Measurements from ENCODE around the gene BHLHE23. TPM values are rescaled to one million over a fixed set of nuclear protein-coding genes. Genes with fewer than 3 reads are reported as not detected.

The BHLHE23 gene
- total RNA-seq, 1 experiment from 2014 or later: not detected

- POLR2A ChIA-PET: no interaction called here
- TF ChIP-seq, protein P1, sequence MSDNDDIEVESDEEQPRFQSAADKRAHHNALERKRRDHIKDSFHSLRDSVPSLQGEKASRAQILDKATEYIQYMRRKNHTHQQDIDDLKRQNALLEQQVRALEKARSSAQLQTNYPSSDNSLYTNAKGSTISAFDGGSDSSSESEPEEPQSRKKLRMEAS (IDR thresholded peaks at IDR 0.05): no peak
- no peak for TF ChIP-seq SRF (IDR thresholded peaks at IDR 0.05; ENCODE audit: low read depth)
- no TSS peak for BruUV-seq (replicated peaks)
- no peaks in the 10 kb centered on the region for H3K36me3 ChIP-seq (ENCODE audit: control insufficient read depth in 1 of 2, insufficient read depth in 2 of 2, low read length in 2 of 2)
- H3K79me2 ChIP-seq (ENCODE audit: insufficient read depth, low read length): no peaks in the 10 kb centered on the region
- H3K9me3 ChIP-seq (ENCODE audit: control insufficient read depth in 1 of 2, insufficient read depth in 1 of 2, low read depth in 1 of 2, low read length in 2 of 2): no peaks in the 10 kb centered on the region
- no peaks in the 10 kb centered on the region for H3K9me2 ChIP-seq (ENCODE audit: insufficient read depth)
- CTCF ChIA-PET: no interaction called here
- RAD21 ChIA-PET (ENCODE audit: low non-redundant PET in 1 of 2, low total read pairs in 2 of 2, uncharacterized antibody in 2 of 2, unreplicated experiment in 2 of 2): no interaction called here
- no peak overlapping the region for H3K9ac ChIP-seq (ENCODE audit: low read length)
- H3K27me3 ChIP-seq (ENCODE audit: insufficient read depth, low read length): peaks cover 12% of the 10 kb centered on the region; the same call in 1 of the 2 replicates
- no peak for DNase-seq (ENCODE audit: low read depth, low spot score)
- ATAC-seq: no peak; the same call in 1 of the 2 replicates
- no peaks in the 10 kb centered on the region for H3K4me1 ChIP-seq (ENCODE audit: control insufficient read depth in 1 of 2, insufficient read depth in 2 of 2, low read length in 2 of 2)
- H3K4me2 ChIP-seq (ENCODE audit: low read length): no peak overlapping the region
- no peak overlapping the region for H3K4me3 ChIP-seq (replicated peaks in 1 of 2; ENCODE audit: low read depth in 1 of 2, low read length in 2 of 2)
- intact Hi-C loops (cut with micrococcal nuclease): no loop called here
- no peak overlapping the region for H3K27ac ChIP-seq (ENCODE audit: low read depth, low read length)
- H2AFZ ChIP-seq (ENCODE audit: low read depth, low read length, poor library complexity, severe bottlenecking): no peak overlapping the region
- H4K20me1 ChIP-seq (ENCODE audit: insufficient read depth): no peaks in the 10 kb centered on the region
Measured at GRCh38 chr20:63023071-63023935, 16.5 kb upstream of the BHLHE23 start.

DNA sequence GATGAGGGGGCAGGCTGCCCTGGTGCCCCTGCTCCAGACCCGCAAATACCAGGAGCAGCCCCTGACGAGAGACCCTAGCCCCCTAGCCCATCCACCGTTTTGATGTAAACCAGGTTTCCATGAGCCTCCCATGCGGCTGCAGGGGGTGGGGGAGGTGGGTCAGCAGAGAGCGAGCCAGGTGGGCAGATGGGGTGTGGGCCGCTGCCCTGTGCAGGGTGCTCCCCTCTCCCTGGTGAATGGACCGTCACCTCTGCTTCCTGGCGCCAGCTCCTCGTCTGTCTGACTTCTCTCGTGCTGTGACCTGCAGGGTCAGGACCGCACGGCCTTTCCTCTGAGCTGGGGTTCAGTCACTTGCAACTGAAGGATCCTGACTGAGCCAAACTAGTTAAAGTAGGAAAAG lies 15.7 kb upstream of the BHLHE23 start:
- Histone ChIP-seq H3K9me3 (ENCODE audit: control insufficient read depth in 1 of 2, insufficient read depth in 1 of 2, low read depth in 1 of 2, low read length in 2 of 2) (no peaks in the 10 kb centered on the region), H2AFZ (ENCODE audit: low read depth, low read length, poor library complexity, severe bottlenecking) (no peak overlapping the region), H3K9ac (ENCODE audit: low read length) (no peak overlapping the region), H3K4me1 (ENCODE audit: control insufficient read depth in 1 of 2, insufficient read depth in 2 of 2, low read length in 2 of 2) (no peaks in the 10 kb centered on the region), H3K4me3 (replicated peaks in 1 of 2; ENCODE audit: low read depth in 1 of 2, low read length in 2 of 2) (no peak overlapping the region), H3K27ac (ENCODE audit: low read depth, low read length) (no peak overlapping the region), H3K4me2 (ENCODE audit: low read length) (no peak overlapping the region), H3K9me2 (ENCODE audit: insufficient read depth) (no peaks in the 10 kb centered on the region), H4K20me1 (ENCODE audit: insufficient read depth) (no peaks in the 10 kb centered on the region), H3K36me3 (ENCODE audit: control insufficient read depth in 1 of 2, insufficient read depth in 2 of 2, low read length in 2 of 2) (no peaks in the 10 kb centered on the region), H3K27me3 (ENCODE audit: insufficient read depth, low read length) (peaks cover 12% of the 10 kb centered on the region; the same call in 1 of the 2 replicates), H3K79me2 (ENCODE audit: insufficient read depth, low read length) (no peaks in the 10 kb centered on the region)
- ATAC-seq (no peak), DNase-seq (ENCODE audit: low read depth, low spot score) (no peak)
- BruUV-seq (replicated peaks): no TSS peak
- ChIA-PET RAD21 (ENCODE audit: low non-redundant PET in 1 of 2, low total read pairs in 2 of 2, uncharacterized antibody in 2 of 2, unreplicated experiment in 2 of 2) (no interaction called here), CTCF (no interaction called here), POLR2A (no interaction called here)
- intact Hi-C loops (cut with micrococcal nuclease): no loop called here
- TF ChIP-seq, protein P2, sequence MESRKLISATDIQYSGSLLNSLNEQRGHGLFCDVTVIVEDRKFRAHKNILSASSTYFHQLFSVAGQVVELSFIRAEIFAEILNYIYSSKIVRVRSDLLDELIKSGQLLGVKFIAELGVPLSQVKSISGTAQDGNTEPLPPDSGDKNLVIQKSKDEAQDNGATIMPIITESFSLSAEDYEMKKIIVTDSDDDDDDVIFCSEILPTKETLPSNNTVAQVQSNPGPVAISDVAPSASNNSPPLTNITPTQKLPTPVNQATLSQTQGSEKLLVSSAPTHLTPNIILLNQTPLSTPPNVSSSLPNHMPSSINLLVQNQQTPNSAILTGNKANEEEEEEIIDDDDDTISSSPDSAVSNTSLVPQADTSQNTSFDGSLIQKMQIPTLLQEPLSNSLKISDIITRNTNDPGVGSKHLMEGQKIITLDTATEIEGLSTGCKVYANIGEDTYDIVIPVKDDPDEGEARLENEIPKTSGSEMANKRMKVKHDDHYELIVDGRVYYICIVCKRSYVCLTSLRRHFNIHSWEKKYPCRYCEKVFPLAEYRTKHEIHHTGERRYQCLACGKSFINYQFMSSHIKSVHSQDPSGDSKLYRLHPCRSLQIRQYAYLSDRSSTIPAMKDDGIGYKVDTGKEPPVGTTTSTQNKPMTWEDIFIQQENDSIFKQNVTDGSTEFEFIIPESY (IDR thresholded peaks at IDR 0.05; ENCODE audit: extremely low read depth, insufficient replicate concordance, low read length): no peak
- no peak for TF ChIP-seq JUND (IDR thresholded peaks at IDR 0.05)
- no peak for TF ChIP-seq POLR2AphosphoS5 (IDR thresholded peaks at IDR 0.05; ENCODE audit: low read depth, low read length)
- TF ChIP-seq, protein P1 (IDR thresholded peaks at IDR 0.05): no peak
- no peak for TF ChIP-seq TCF7L2 (IDR thresholded peaks at IDR 0.05; ENCODE audit: borderline replicate concordance, extremely low read depth, insufficient read depth, insufficient read length)
- no peak for TF ChIP-seq REST (IDR thresholded peaks at IDR 0.05; ENCODE audit: low read depth)
- no peak for TF ChIP-seq EZH2phosphoT487 (IDR thresholded peaks at IDR 0.05; ENCODE audit: borderline replicate concordance)
- TF ChIP-seq FOSL1 (IDR thresholded peaks at IDR 0.05; ENCODE audit: low read depth): no peak
- no peak for TF ChIP-seq ZFX (IDR thresholded peaks at IDR 0.05)
- no peak for TF ChIP-seq EZH2 (IDR thresholded peaks at IDR 0.05)
- no peak for TF ChIP-seq SIN3A (IDR thresholded peaks at IDR 0.05; ENCODE audit: low read depth)
- no peak for TF ChIP-seq CBX3 (IDR thresholded peaks at IDR 0.05; ENCODE audit: low read depth)
- no peak for TF ChIP-seq ELF1 (IDR thresholded peaks at IDR 0.05; ENCODE audit: borderline replicate concordance, low read depth)

Data from HCT116 (cell line).